Neural progenitor cell (in vitro differentiated cells): ENCODE measurements around the gene CTXN1. TPM values are rescaled to one million over a fixed set of nuclear protein-coding genes. Genes with fewer than 3 reads are reported as not detected.
A peak's percentile ranks its signal among the peaks of the same experiment; 100 is the strongest.

Experiments
- DNase-seq: peaks from one replicate; pipeline ENCODE4 v3.0.0-alpha.2; 2016; ENCODE audit warnings: low spot score
- H2AFZ ChIP-seq: fragments of 200-600 bp; sonication (generic); replicated peaks from 2 replicates; pipeline ENCODE4 v1.6.1; 2016; ENCODE audit warnings: antibody characterized with exemption
- H3F3A ChIP-seq: fragments of 200-600 bp; sonication (generic); 2 replicates; pipeline ENCODE4 v1.6.1; 2016; ENCODE audit warnings: antibody characterized with exemption, low read depth
- H3K27ac ChIP-seq: fragments of 200-600 bp; sonication (generic); 2 replicates; pipeline ENCODE4 v1.5.1; 2016; ENCODE audit warnings: mild to moderate bottlenecking
- H3K27me3 ChIP-seq: fragments of 200-600 bp; sonication (generic); 2 replicates; pipeline ENCODE4 v1.6.1; 2016; ENCODE audit warnings: mild to moderate bottlenecking, moderate library complexity
- H3K36me3 ChIP-seq: fragments of 200-600 bp; sonication (generic); 2 replicates; pipeline ENCODE4 v1.5.1; 2016
- H3K4me1 ChIP-seq: fragments of 200-600 bp; sonication (generic); 2 replicates; pipeline ENCODE4 v1.6.1; 2016; ENCODE audit warnings: mixed run types
- H3K4me2 ChIP-seq: fragments of 200-600 bp; sonication (generic); 2 replicates; pipeline ENCODE4 v1.6.1; 2016
- H3K4me3 ChIP-seq: fragments of 200-600 bp; sonication (generic); 2 replicates; pipeline ENCODE4 v1.5.1; 2016
- H3K79me2 ChIP-seq: fragments of 200-600 bp; sonication (generic); 2 replicates; pipeline ENCODE4 v1.6.1; 2016; ENCODE audit warnings: low read depth
- H3K9ac ChIP-seq: fragments of 200-600 bp; sonication (generic); 2 replicates; pipeline ENCODE4 v1.6.1; 2016
- H3K9me3 ChIP-seq: fragments of 200-600 bp; sonication (generic); 2 replicates; pipeline ENCODE4 v1.5.1; 2016; ENCODE audit warnings: low read depth
- H4K20me1 ChIP-seq: fragments of 200-600 bp; sonication (generic); 2 replicates; pipeline ENCODE4 v1.6.1; 2016; ENCODE audit warnings: low read depth
- H3K27ac Mint-ChIP-seq: 3 replicates; pipeline ENCODE4 v1.8.0; 2021; ENCODE audit warnings: mixed read lengths
- H3K27me3 Mint-ChIP-seq: 2 replicates; pipeline ENCODE4 v1.8.0; 2022; ENCODE audit warnings: low read depth, mild to moderate bottlenecking, inconsistent platforms, moderate library complexity, mixed read lengths; ENCODE audit not compliant: insufficient read depth
- H3K36me3 Mint-ChIP-seq: 3 replicates; pipeline ENCODE4 v1.8.0; 2021; ENCODE audit warnings: mixed read lengths
- H3K4me1 Mint-ChIP-seq: 3 replicates; pipeline ENCODE4 v1.8.0; 2021; ENCODE audit warnings: mixed read lengths
- H3K4me3 Mint-ChIP-seq: 3 replicates; pipeline ENCODE4 v1.8.0; 2021; ENCODE audit warnings: mild to moderate bottlenecking, moderate library complexity, mixed read lengths
- H3K9me3 Mint-ChIP-seq: 3 replicates; pipeline ENCODE4 v1.8.0; 2020; ENCODE audit warnings: mixed read lengths
- CTCF ChIP-seq: fragments of 200-600 bp; sonication (generic); IDR thresholded peaks from 2 replicates; pipeline ENCODE4 v1.5.1; 2017; ENCODE audit warnings: antibody characterized with exemption, mild to moderate bottlenecking
- EZH2 ChIP-seq: fragments of 200-600 bp; sonication (generic); IDR thresholded peaks from 2 replicates; pipeline ENCODE4 v1.6.1; 2017; ENCODE audit warnings: antibody characterized with exemption, mild to moderate bottlenecking, moderate library complexity
- EZH2phosphoT487 ChIP-seq: fragments of 200-600 bp; sonication (generic); IDR thresholded peaks from 2 replicates; pipeline ENCODE4 v1.6.1; 2017; ENCODE audit warnings: antibody characterized with exemption
- total RNA-seq: library from RNA; depleted of rRNA; stranded (reverse); fragments of >200 nt; gene quantifications from 2 replicates; pipeline ENCODE4 v1.2.3, GENCODE V29; 2015; ENCODE audit warnings: low replicate concordance

Gene CTXN1
- total RNA-seq, 1 donor from 2014 or later, result 3.7 TPM

GRCh38 chr19:7928741-7929701, 3.1 kb upstream of the CTXN1 start:
- peaks cover 33% of the 10 kb centered on the region for H4K20me1 ChIP-seq
- DNase-seq, result peak; percentile 75
- Mint-ChIP-seq H3K36me3 (peaks cover 7% of the 10 kb centered on the region), H3K4me3 (peak overlapping the region; percentile 80), H3K27me3 (peaks cover 12% of the 10 kb centered on the region), H3K27ac (peak overlapping the region; percentile 81), H3K4me1 (peaks cover 18% of the 10 kb centered on the region), H3K9me3 (no peaks in the 10 kb centered on the region)
- H3K27me3 ChIP-seq, result no peaks in the 10 kb centered on the region
- no peaks in the 10 kb centered on the region for H3K9me3 ChIP-seq
- H2AFZ ChIP-seq, result no peak overlapping the region
- no peaks in the 10 kb centered on the region for H3K36me3 ChIP-seq
- no peak overlapping the region for H3K4me3 ChIP-seq
- TF ChIP-seq EZH2phosphoT487, result no peak
- peak; percentile 53 for TF ChIP-seq CTCF
- H3K4me2 ChIP-seq, result no peak overlapping the region
- H3K79me2 ChIP-seq, result peaks cover 8% of the 10 kb centered on the region
- no peaks in the 10 kb centered on the region for H3K4me1 ChIP-seq
- H3F3A ChIP-seq, result peaks cover 37% of the 10 kb centered on the region
- H3K27ac ChIP-seq, result no peak overlapping the region
- no peak overlapping the region for H3K9ac ChIP-seq

- peaks cover 21% of the 10 kb centered on the region for H3K4me1 Mint-ChIP-seq
- peaks cover 7% of the 10 kb centered on the region for H3K36me3 Mint-ChIP-seq
- no peaks in the 10 kb centered on the region for H3K27me3 ChIP-seq
- no peak overlapping the region for H2AFZ ChIP-seq
- H3K9ac ChIP-seq, result no peak overlapping the region
- H3K4me3 Mint-ChIP-seq, result peak overlapping the region; percentile 80
- H3K9me3 ChIP-seq, result no peaks in the 10 kb centered on the region
- H3K79me2 ChIP-seq, result peaks cover 8% of the 10 kb centered on the region
- H3K27me3 Mint-ChIP-seq, result peaks cover 12% of the 10 kb centered on the region
- H3K27ac ChIP-seq, result no peak overlapping the region
- peak overlapping the region; percentile 20 for H3K27ac Mint-ChIP-seq
- no peaks in the 10 kb centered on the region for H3K4me1 ChIP-seq
- no peaks in the 10 kb centered on the region for H3K36me3 ChIP-seq
- no peak overlapping the region for H3K4me2 ChIP-seq
- TF ChIP-seq EZH2 (no peak), EZH2phosphoT487 (no peak), CTCF (no peak)
- H3K4me3 ChIP-seq, result no peak overlapping the region
- DNase-seq, result no peak
- peaks cover 40% of the 10 kb centered on the region for H4K20me1 ChIP-seq
- peaks cover 37% of the 10 kb centered on the region for H3F3A ChIP-seq
- H3K9me3 Mint-ChIP-seq, result no peaks in the 10 kb centered on the region
Observed at GRCh38 chr19:7928334-7928706, 2.4 kb upstream of the CTXN1 start.

- peaks cover 24% of the 10 kb centered on the region for H3K4me1 Mint-ChIP-seq
- peak overlapping the region; percentile 20 for H3K27ac Mint-ChIP-seq
Observed at GRCh38 chr19:7927605-7928333, 1.8 kb upstream of the CTXN1 start.

More at GRCh38 chr19:7927605-7928333, 1.8 kb upstream of the CTXN1 start:
- Histone ChIP-seq H2AFZ (no peak overlapping the region), H3K36me3 (no peaks in the 10 kb centered on the region), H3K4me3 (no peak overlapping the region), H4K20me1 (peaks cover 45% of the 10 kb centered on the region), H3K79me2 (peaks cover 8% of the 10 kb centered on the region), H3K4me2 (no peak overlapping the region), H3K9ac (no peak overlapping the region), H3K4me1 (no peaks in the 10 kb centered on the region), H3K27me3 (no peaks in the 10 kb centered on the region), H3F3A (peaks cover 37% of the 10 kb centered on the region), H3K9me3 (no peaks in the 10 kb centered on the region), H3K27ac (no peak overlapping the region)
- H3K4me3 Mint-ChIP-seq, result peak overlapping the region; percentile 80
- TF ChIP-seq EZH2 (no peak), EZH2phosphoT487 (no peak), CTCF (no peak)
- no peak for DNase-seq
- H3K36me3 Mint-ChIP-seq, result peaks cover 7% of the 10 kb centered on the region
- H3K27me3 Mint-ChIP-seq, result peaks cover 12% of the 10 kb centered on the region
- no peaks in the 10 kb centered on the region for H3K9me3 Mint-ChIP-seq
